Activated naive CD8-positive, alpha-beta T cell treated with anti-CD3 and anti-CD28 coated beads, Interleukin-2, amount 10 ng/mL, durations not matched to agents 7 days and 5 days (primary cell): ENCODE data around the gene NCK2. TPM values are rescaled to one million over a fixed set of nuclear protein-coding genes. Genes with fewer than 3 reads are reported as not detected.
A peak's percentile ranks its signal among the peaks of the same experiment; 100 is the strongest.

Experiments
- ATAC-seq: fragments of 150-1000 bp; cut with Tn5 transposase; one replicate; pipeline ENCODE4 v1.10.0; 2021; ENCODE audit warnings: low read depth, moderate library complexity
- POLR2A ChIA-PET: fragments of 350-600 bp; sonication (Branson Sonifier 250); formaldehyde crosslinking; loops from one replicate; lab custom pipeline; 2021; ENCODE audit warnings: antibody characterized with exemption; lab: Charles Lee
- DNase-seq: peaks from one replicate; pipeline ENCODE4 v3.0.0; 2021
- H3K27ac Mint-ChIP-seq: one replicate; pipeline ENCODE4 v1.8.0; 2022; ENCODE audit warnings: mild to moderate bottlenecking, mixed read lengths
- H3K27me3 Mint-ChIP-seq: one replicate; pipeline ENCODE4 v1.8.0; 2022; ENCODE audit warnings: mild to moderate bottlenecking, moderate library complexity, mixed read lengths
- H3K36me3 Mint-ChIP-seq: one replicate; pipeline ENCODE4 v1.8.0; 2021; ENCODE audit warnings: mild to moderate bottlenecking, mixed read lengths
- H3K4me1 Mint-ChIP-seq: one replicate; pipeline ENCODE4 v1.8.0; 2021; ENCODE audit warnings: mixed read lengths
- H3K4me3 Mint-ChIP-seq: one replicate; pipeline ENCODE4 v1.8.0; 2022; ENCODE audit warnings: mild to moderate bottlenecking, moderate library complexity, mixed read lengths
- H3K9me3 Mint-ChIP-seq: one replicate; pipeline ENCODE4 v1.8.0; 2021; ENCODE audit warnings: mixed read lengths
- total RNA-seq, 2 experiments: library from RNA; stranded (reverse); gene quantifications; one replicate each; pipeline ENCODE4 v1.2.3, GENCODE V29; 2021

Gene NCK2
- total RNA-seq, 2 experiments from 2014 or later, result 69.6 to 70.0 TPM

DNA sequence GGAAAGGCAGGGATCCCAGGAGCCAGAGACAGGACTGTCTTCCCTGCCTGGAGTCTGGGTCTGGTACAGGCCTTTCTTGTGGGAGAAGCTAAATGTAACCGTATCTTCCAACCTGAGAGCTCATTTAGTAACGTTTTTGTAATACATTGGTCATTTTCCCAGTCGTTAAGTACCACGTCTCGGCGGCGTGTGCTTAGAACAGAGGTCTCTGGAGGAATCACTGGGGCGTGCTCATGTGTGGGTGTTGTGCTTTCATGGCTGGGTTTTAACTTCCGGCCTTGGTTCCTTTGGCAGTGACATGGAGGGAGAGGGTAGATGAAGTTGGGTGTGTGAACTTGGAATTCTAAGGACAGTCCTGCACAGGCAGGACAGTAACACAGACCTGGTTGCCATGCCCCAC is 79.7 kb downstream of the NCK2 start:
- Mint-ChIP-seq H3K27me3 (no peaks in the 10 kb centered on the region), H3K36me3 (peaks cover 47% of the 10 kb centered on the region), H3K27ac (peak overlapping the region; percentile 15), H3K4me3 (no peak overlapping the region), H3K9me3 (no peaks in the 10 kb centered on the region), H3K4me1 (peaks cover 61% of the 10 kb centered on the region)
- DNase-seq (no peak), ATAC-seq (no peak)
- POLR2A ChIA-PET, result no interaction called here

DNA sequence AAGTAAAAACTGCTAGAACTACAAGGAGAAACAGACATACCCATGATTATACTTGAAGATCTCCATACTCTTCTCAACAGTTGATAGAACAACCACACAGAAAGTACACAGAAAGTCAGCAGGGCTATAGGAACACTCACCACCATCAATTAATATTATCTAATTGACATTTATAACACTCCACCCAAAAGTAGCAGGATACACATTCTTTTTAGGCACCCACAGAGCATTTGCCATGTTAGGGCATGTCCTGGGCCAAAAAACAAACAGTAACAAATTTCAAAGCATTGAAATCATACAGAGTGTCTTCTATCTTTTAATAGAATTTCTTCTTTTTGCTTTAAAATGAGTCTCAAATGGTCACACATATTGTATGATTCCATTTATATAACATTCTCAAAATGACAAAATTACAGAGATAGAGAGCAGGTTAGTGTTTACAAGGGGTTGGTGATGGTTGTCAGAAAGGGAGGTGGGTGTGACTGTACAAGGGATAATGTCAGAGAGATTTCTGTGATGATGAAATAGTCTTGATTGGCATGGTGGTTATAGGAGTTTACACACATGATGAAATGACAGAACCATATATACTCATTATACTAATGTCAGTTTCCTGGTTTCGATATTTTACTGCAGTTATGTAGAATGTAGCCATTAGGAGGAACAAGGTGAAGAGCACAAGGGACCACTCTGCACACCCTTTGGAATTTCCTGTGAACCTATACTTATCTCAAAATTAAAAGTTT is 82.8 kb downstream of the NCK2 start:
- H3K27me3 Mint-ChIP-seq, result no peaks in the 10 kb centered on the region
- peak overlapping the region; percentile 14 for H3K4me3 Mint-ChIP-seq
- H3K36me3 Mint-ChIP-seq, result peaks cover 53% of the 10 kb centered on the region
- peaks cover 45% of the 10 kb centered on the region for H3K4me1 Mint-ChIP-seq
- DNase-seq, result no peak
- peak overlapping the region; percentile 40 for H3K27ac Mint-ChIP-seq
- H3K9me3 Mint-ChIP-seq, result peaks cover 1% of the 10 kb centered on the region
- POLR2A ChIA-PET, result no interaction called here
- no peak for ATAC-seq

- peak; percentile 43 for ATAC-seq
- Mint-ChIP-seq H3K4me3 (no peak overlapping the region), H3K9me3 (peaks cover 2% of the 10 kb centered on the region)
Observed at GRCh38 chr2:105828558-105828957, 83.8 kb downstream of the NCK2 start.

GRCh38 chr2:105834931-105835330 is 90.2 kb downstream of the NCK2 start:
- Mint-ChIP-seq H3K27ac (peak overlapping the region; percentile 43), H3K36me3 (peaks cover 71% of the 10 kb centered on the region), H3K4me3 (peak overlapping the region; percentile 23), H3K27me3 (no peaks in the 10 kb centered on the region), H3K9me3 (peaks cover 14% of the 10 kb centered on the region), H3K4me1 (peaks cover 43% of the 10 kb centered on the region)
- DNase-seq (no peak), ATAC-seq (no peak)
- POLR2A ChIA-PET, result no interaction called here

More at GRCh38 chr2:105828558-105828957, 83.8 kb downstream of the NCK2 start:
- Mint-ChIP-seq H3K36me3 (peaks cover 57% of the 10 kb centered on the region), H3K27ac (peak overlapping the region; percentile 54), H3K4me1 (peaks cover 43% of the 10 kb centered on the region), H3K27me3 (no peaks in the 10 kb centered on the region)
- POLR2A ChIA-PET, result interaction anchor here (0.6 kb wide), 1 partner anchor 231 kb away, joined by 3 read pairs; no protein-coding TSS in a partner anchor
- no peak for DNase-seq

DNA sequence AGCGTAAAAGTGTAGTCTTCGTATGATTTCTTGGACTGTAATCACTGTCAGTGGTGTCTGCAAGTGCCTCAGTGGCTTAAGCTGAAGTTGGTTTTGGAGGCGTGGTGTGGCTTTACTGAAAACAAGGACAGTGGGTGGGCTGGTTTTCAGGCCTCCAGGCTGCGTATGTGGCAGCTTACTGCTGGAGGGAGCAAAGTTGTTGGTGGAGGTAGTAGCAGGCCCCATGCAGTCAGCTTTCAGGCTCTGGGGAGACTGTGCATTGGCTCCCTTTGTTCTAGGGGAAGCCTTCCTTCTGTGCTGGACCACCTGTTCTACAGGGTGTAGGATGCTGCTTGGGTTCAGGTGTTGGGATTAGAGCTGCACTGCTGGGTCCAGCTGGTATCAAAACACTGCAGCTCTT is 91.6 kb downstream of the NCK2 start:
- POLR2A ChIA-PET, result interaction anchor here (0.6 kb wide), 1 partner anchor 17 kb away, joined by 3 read pairs; no protein-coding TSS in a partner anchor
- DNase-seq (no peak), ATAC-seq (no peak)
- H3K4me3 Mint-ChIP-seq, result no peak overlapping the region
- H3K4me1 Mint-ChIP-seq, result peaks cover 47% of the 10 kb centered on the region
- H3K27ac Mint-ChIP-seq, result peak overlapping the region; percentile 37
- H3K27me3 Mint-ChIP-seq, result no peaks in the 10 kb centered on the region
- H3K36me3 Mint-ChIP-seq, result peaks cover 74% of the 10 kb centered on the region
- peaks cover 14% of the 10 kb centered on the region for H3K9me3 Mint-ChIP-seq

GRCh38 chr2:105836840-105837692 is 92.4 kb downstream of the NCK2 start:
- peaks cover 49% of the 10 kb centered on the region for H3K4me1 Mint-ChIP-seq
- DNase-seq (no peak), ATAC-seq (peak; percentile 40)
- peak overlapping the region; percentile 11 for H3K4me3 Mint-ChIP-seq
- H3K36me3 Mint-ChIP-seq, result peaks cover 74% of the 10 kb centered on the region
- H3K27ac Mint-ChIP-seq, result peak overlapping the region; percentile 49
- H3K9me3 Mint-ChIP-seq, result peaks cover 14% of the 10 kb centered on the region
- no peaks in the 10 kb centered on the region for H3K27me3 Mint-ChIP-seq
- POLR2A ChIA-PET, result interaction anchor here (0.6 kb wide), 1 partner anchor 18 kb away, joined by 3 read pairs; no protein-coding TSS in a partner anchor

GRCh38 chr2:105839793-105840192 is 95.1 kb downstream of the NCK2 start:
- peaks cover 51% of the 10 kb centered on the region for H3K4me1 Mint-ChIP-seq
- DNase-seq (no peak), ATAC-seq (no peak)
- H3K27ac Mint-ChIP-seq, result peak overlapping the region; percentile 62
- H3K4me3 Mint-ChIP-seq, result peak overlapping the region; percentile 17
- POLR2A ChIA-PET, result interaction anchor here (0.5 kb wide), 1 partner anchor 247 kb away, joined by 3 read pairs; no protein-coding TSS in a partner anchor
- no peaks in the 10 kb centered on the region for H3K27me3 Mint-ChIP-seq
- peaks cover 10% of the 10 kb centered on the region for H3K9me3 Mint-ChIP-seq
- peaks cover 63% of the 10 kb centered on the region for H3K36me3 Mint-ChIP-seq

- POLR2A ChIA-PET, result no interaction called here
- no peak for ATAC-seq
- H3K4me3 Mint-ChIP-seq, result no peak overlapping the region
- no peak for DNase-seq
- peaks cover 6% of the 10 kb centered on the region for H3K9me3 Mint-ChIP-seq
- H3K36me3 Mint-ChIP-seq, result peaks cover 57% of the 10 kb centered on the region
- H3K4me1 Mint-ChIP-seq, result peaks cover 50% of the 10 kb centered on the region
- peak overlapping the region; percentile 54 for H3K27ac Mint-ChIP-seq
- no peaks in the 10 kb centered on the region for H3K27me3 Mint-ChIP-seq
Observed at GRCh38 chr2:105840933-105841332, 96.2 kb downstream of the NCK2 start.

DNA sequence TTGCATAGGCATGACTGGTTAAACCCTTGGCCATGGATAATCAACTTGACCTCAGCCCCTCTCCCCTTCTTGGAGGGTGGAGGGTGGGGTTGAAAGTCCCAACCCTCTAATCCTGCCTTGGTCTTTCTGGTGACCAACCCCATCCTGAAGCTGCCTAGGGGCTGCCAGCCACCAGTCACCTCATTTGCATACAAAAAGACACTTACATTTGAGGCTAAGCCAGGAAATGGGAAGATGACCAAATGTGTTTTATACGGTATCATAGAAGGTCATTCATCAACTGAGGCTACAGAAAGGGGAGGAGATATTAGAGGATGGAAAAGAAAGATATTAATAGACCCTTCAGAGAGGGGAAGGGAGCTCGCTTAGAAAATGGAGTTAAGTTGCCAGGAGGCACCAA is 96.8 kb downstream of the NCK2 start:
- no peak for ATAC-seq
- H3K27ac Mint-ChIP-seq, result peak overlapping the region; percentile 54
- H3K9me3 Mint-ChIP-seq, result peaks cover 2% of the 10 kb centered on the region
- peaks cover 46% of the 10 kb centered on the region for H3K4me1 Mint-ChIP-seq
- H3K27me3 Mint-ChIP-seq, result no peaks in the 10 kb centered on the region
- POLR2A ChIA-PET, result no interaction called here
- peaks cover 52% of the 10 kb centered on the region for H3K36me3 Mint-ChIP-seq
- DNase-seq, result no peak
- no peak overlapping the region for H3K4me3 Mint-ChIP-seq

- no peak overlapping the region for H3K27ac Mint-ChIP-seq
- H3K27me3 Mint-ChIP-seq, result no peaks in the 10 kb centered on the region
- no peaks in the 10 kb centered on the region for H3K9me3 Mint-ChIP-seq
- no peak for DNase-seq
- H3K4me1 Mint-ChIP-seq, result peaks cover 41% of the 10 kb centered on the region
- no peak overlapping the region for H3K4me3 Mint-ChIP-seq
- no peak for ATAC-seq
- H3K36me3 Mint-ChIP-seq, result peaks cover 52% of the 10 kb centered on the region
- POLR2A ChIA-PET, result no interaction called here
Observed at GRCh38 chr2:105842555-105842954, 97.8 kb downstream of the NCK2 start.

DNA sequence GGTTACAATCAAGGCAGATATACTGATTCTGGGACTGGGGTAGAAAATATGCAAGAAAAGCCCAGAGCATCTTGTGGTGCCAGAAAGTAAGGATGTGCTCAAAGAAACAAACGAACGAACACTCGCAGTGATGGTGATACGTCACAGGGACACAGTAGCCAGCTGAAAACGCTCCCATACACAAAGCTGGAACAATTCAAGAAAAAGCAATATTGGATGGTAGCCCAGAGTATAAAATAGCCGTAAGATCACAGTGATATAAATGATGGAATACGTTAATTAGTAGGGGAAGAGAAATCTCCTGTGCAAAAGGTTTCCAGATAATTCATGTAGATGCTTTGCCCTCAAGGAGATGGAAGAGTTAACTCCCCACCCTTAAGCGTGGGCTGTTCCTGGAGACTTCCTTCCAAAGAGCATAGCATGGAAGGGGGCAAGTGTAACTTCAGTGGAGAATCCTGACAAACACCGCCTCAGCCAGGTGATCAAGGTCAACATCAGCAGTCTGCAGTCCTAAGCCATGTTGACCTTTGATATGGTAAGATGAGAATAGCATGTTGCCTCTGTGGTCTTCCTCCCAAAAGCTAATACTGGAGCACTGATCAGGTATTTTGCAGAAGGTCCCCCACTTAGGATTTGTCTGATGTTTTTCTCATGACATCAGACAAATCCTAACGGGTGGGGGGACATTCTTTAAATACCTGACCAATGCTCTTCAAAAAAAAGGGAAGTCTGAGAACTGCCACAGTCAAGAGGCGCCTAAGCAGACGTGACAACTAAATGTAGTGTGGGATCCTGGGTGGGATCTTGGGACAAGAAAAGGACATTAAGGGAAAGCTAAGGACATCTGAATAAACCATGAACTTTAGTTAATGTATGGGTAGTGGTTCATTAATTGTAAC is 99.0 kb downstream of the NCK2 start:
- no peak overlapping the region for H3K4me3 Mint-ChIP-seq
- ATAC-seq (no peak), DNase-seq (no peak)
- H3K27me3 Mint-ChIP-seq, result no peaks in the 10 kb centered on the region
- H3K36me3 Mint-ChIP-seq, result peaks cover 49% of the 10 kb centered on the region
- POLR2A ChIA-PET, result no interaction called here
- no peaks in the 10 kb centered on the region for H3K9me3 Mint-ChIP-seq
- H3K4me1 Mint-ChIP-seq, result peaks cover 40% of the 10 kb centered on the region
- no peak overlapping the region for H3K27ac Mint-ChIP-seq

DNA sequence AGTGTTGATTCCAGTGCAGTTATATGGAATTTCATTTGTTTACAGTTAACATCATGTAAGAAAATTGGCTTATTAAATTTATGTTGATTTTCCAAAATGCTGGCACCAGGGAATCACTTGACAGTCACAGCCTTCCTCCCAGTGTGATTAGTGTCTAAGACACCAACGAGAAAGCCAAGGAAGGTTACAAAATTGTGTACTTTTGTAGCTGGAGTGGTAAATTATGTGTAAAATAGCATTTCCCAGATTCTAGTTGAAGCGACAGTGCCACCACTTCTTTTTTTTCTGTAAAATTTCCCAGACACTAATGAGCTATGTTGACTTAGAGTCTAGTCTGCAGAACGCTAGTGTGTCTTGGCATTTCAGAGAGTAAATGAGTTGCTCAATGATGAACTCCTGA is 101.3 kb downstream of the NCK2 start:
- ATAC-seq (no peak), DNase-seq (no peak)
- H3K9me3 Mint-ChIP-seq, result no peaks in the 10 kb centered on the region
- H3K36me3 Mint-ChIP-seq, result peaks cover 33% of the 10 kb centered on the region
- H3K27me3 Mint-ChIP-seq, result no peaks in the 10 kb centered on the region
- H3K27ac Mint-ChIP-seq, result no peak overlapping the region
- H3K4me3 Mint-ChIP-seq, result no peak overlapping the region
- POLR2A ChIA-PET, result no interaction called here
- peaks cover 24% of the 10 kb centered on the region for H3K4me1 Mint-ChIP-seq

DNA sequence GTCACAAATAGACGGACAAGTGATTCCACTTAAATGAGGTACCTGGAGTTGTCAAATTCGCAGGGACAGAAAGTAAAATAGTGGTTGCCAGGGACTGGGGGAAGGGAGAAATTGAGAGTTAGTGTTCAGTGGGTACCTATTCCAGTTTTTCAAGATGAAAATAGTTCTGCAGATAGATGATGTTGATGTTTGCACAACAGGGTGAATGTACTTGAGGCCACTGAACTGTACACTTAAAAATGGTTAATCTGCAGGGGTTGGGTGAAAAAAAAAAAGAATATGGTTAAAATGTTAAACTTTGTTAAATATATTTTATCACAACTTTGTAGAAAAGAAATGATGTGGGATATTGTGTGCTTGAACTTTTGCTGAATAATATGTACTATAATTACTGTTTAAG is 102.3 kb downstream of the NCK2 start:
- Mint-ChIP-seq H3K27me3 (no peaks in the 10 kb centered on the region), H3K4me3 (no peak overlapping the region), H3K4me1 (peaks cover 20% of the 10 kb centered on the region), H3K9me3 (peaks cover 2% of the 10 kb centered on the region), H3K27ac (no peak overlapping the region), H3K36me3 (peaks cover 28% of the 10 kb centered on the region)
- no peak for ATAC-seq
- POLR2A ChIA-PET, result no interaction called here
- DNase-seq, result no peak
